Hepatocyte (in vitro differentiated cells): ENCODE measurements around the gene LCE2D.

Experiments used
- CTCF ChIP-seq: fragments of 200-600 bp; sonication (generic); IDR thresholded peaks from 2 replicates; pipeline ENCODE4 v1.5.1; 2016; ENCODE audit warnings: antibody characterized with exemption, mild to moderate bottlenecking; ENCODE audit not compliant: poor library complexity
- EZH2phosphoT487 ChIP-seq: fragments of 200-600 bp; sonication (generic); IDR thresholded peaks from one replicate; pipeline ENCODE4 v1.6.1; 2018; ENCODE audit warnings: antibody characterized with exemption, mild to moderate bottlenecking, low read depth, moderate library complexity; ENCODE audit not compliant: unreplicated experiment, severe bottlenecking

GRCh38 chr1:152613511-152613910 lies 49.7 kb upstream of the LCE2D start, which contains the start of gene LCE3B:
- TF ChIP-seq CTCF (no peak), EZH2phosphoT487 (no peak)
